ENCODE data around the gene PPP2R2B. TPM values are rescaled to one million over a fixed set of nuclear protein-coding genes. Genes with fewer than 3 reads are reported as not detected.

The PPP2R2B gene
- total RNA-seq, 1 donor from 2014 or later: 1.2 TPM

- intact Hi-C loops (cut with DNase I): no loop called here
Observed at GRCh38 chr5:146848133-146848532, 30.4 kb downstream of the PPP2R2B start.

GRCh38 chr5:146840016-146840415 lies 38.5 kb downstream of the PPP2R2B start:
- Histone ChIP-seq H3K27ac (no peak overlapping the region), H3K27me3 (no peaks in the 10 kb centered on the region), H3K4me1 (no peaks in the 10 kb centered on the region), H3K9me3 (no peaks in the 10 kb centered on the region), H3K4me3 (no peak overlapping the region), H3K36me3 (no peaks in the 10 kb centered on the region)
- no peak for TF ChIP-seq CTCF (IDR thresholded peaks at IDR 0.05)
- intact Hi-C loops (cut with DNase I): no loop called here
- ATAC-seq (no peak), DNase-seq (no peak)

More at GRCh38 chr5:146848133-146848532, 30.4 kb downstream of the PPP2R2B start:
- TF ChIP-seq CTCF (IDR thresholded peaks at IDR 0.05): no peak
- Histone ChIP-seq H3K27me3 (no peaks in the 10 kb centered on the region), H3K27ac (no peak overlapping the region), H3K4me3 (no peak overlapping the region), H3K9me3 (no peaks in the 10 kb centered on the region), H3K4me1 (no peaks in the 10 kb centered on the region), H3K36me3 (no peaks in the 10 kb centered on the region)
- ATAC-seq: no peak
- no peak for DNase-seq

- H3K27me3 ChIP-seq: no peaks in the 10 kb centered on the region
- TF ChIP-seq CTCF (IDR thresholded peaks at IDR 0.05): no peak
- ATAC-seq: no peak
Observed at GRCh38 chr5:146836226-146836842, 42.2 kb downstream of the PPP2R2B start.

GRCh38 chr5:146832985-146833732 lies 45.4 kb downstream of the PPP2R2B start:
- no peak for TF ChIP-seq CTCF (IDR thresholded peaks at IDR 0.05)
- H3K27ac ChIP-seq: no peak overlapping the region

More at GRCh38 chr5:146836226-146836842, 42.2 kb downstream of the PPP2R2B start:
- Histone ChIP-seq H3K27ac (no peak overlapping the region), H3K36me3 (no peaks in the 10 kb centered on the region), H3K9me3 (no peaks in the 10 kb centered on the region), H3K4me3 (no peak overlapping the region), H3K4me1 (no peaks in the 10 kb centered on the region)
- intact Hi-C loops (cut with DNase I): no loop called here
- DNase-seq: no peak

GRCh38 chr5:146828385-146828784 lies 50.2 kb downstream of the PPP2R2B start:
- Histone ChIP-seq H3K27me3 (no peaks in the 10 kb centered on the region), H3K4me3 (no peak overlapping the region), H3K27ac (no peak overlapping the region), H3K9me3 (no peaks in the 10 kb centered on the region), H3K4me1 (no peaks in the 10 kb centered on the region), H3K36me3 (no peaks in the 10 kb centered on the region)
- no peak for TF ChIP-seq CTCF (IDR thresholded peaks at IDR 0.05)
- ATAC-seq: no peak
- no peak for DNase-seq
- intact Hi-C loops (cut with DNase I): no loop called here

More at GRCh38 chr5:146832985-146833732, 45.4 kb downstream of the PPP2R2B start:
- ATAC-seq (no peak), DNase-seq (no peak)
- intact Hi-C loops (cut with DNase I): no loop called here
- Histone ChIP-seq H3K4me3 (no peak overlapping the region), H3K36me3 (no peaks in the 10 kb centered on the region), H3K9me3 (no peaks in the 10 kb centered on the region), H3K4me1 (no peaks in the 10 kb centered on the region), H3K27me3 (no peaks in the 10 kb centered on the region)

All from upper lobe of right lung (tissue), 1 donor.